Endometrial microvascular endothelial cells (primary cell): ENCODE data around the gene PALMD. TPM values are rescaled to one million over a fixed set of nuclear protein-coding genes. Genes with fewer than 3 reads are reported as not detected.

Source experiments
- in situ Hi-C: cut with HindIII; loops from 2 replicates; pipeline ENCODE4 v1.10.0; 2017; ENCODE audit warnings: low sequenced_read_pairs, low pct_unique_long_range_greater_than_20kb; ENCODE audit errors: inconsistent ontology term
- total RNA-seq: library from RNA; depleted of rRNA; stranded (reverse); fragments of >200 nt; gene quantifications from one replicate; pipeline ENCODE4 v1.2.3, GENCODE V29; 2015; ENCODE audit errors: inconsistent ontology term

Gene PALMD
- total RNA-seq, 1 donor from 2014 or later = 36.1 TPM

- in situ Hi-C loops = no loop called here
Measured at GRCh38 chr1:99727575-99728185, 81.8 kb downstream of the PALMD start.

- in situ Hi-C loops = no loop called here
Measured at GRCh38 chr1:99728494-99729235, 82.8 kb downstream of the PALMD start.

GRCh38 chr1:99731384-99731783, 85.5 kb downstream of the PALMD start:
- in situ Hi-C loops = no loop called here

GRCh38 chr1:99735852-99736251, 89.9 kb downstream of the PALMD start:
- in situ Hi-C loops = no loop called here

- in situ Hi-C loops = no loop called here
Measured at GRCh38 chr1:99737016-99737415, 91.1 kb downstream of the PALMD start.

- in situ Hi-C loops = no loop called here
Measured at GRCh38 chr1:99738858-99739465, 93.0 kb downstream of the PALMD start.

- in situ Hi-C loops = no loop called here
Measured at GRCh38 chr1:99740141-99740540, 94.2 kb downstream of the PALMD start.

Other genes starting within 250 kb of the PALMD start
- 0.65 TPM for gene FRRS1, start 120.5 kb downstream of the PALMD start, total RNA-seq
- gene AGL, start 204.2 kb downstream of the PALMD start, total RNA-seq = 10.8 TPM